Lower lobe of right lung (tissue), 2 donors: ENCODE measurements around the gene C1orf105. TPM values are rescaled to one million over a fixed set of nuclear protein-coding genes. Genes with fewer than 3 reads are reported as not detected.

ENCODE experiments used
- ATAC-seq, 2 donors: fragments of 200-7000 bp; cut with Tn5 transposase; one replicate each; pipeline ENCODE4 v1.9.1; 2020 to 2022; ENCODE audit warnings: mild to moderate bottlenecking in 2 of 2, moderate library complexity in 2 of 2
- DNase-seq: peaks from one replicate; pipeline ENCODE4 v3.0.0-alpha.2; 2020
- H3K27ac ChIP-seq: fragments of 200-600 bp; one replicate; pipeline ENCODE4 v1.8.0; 2022
- H3K27me3 ChIP-seq: fragments of 200-600 bp; one replicate; pipeline ENCODE4 v1.8.0; 2022; ENCODE audit warnings: low read depth
- H3K36me3 ChIP-seq: fragments of 200-600 bp; one replicate; pipeline ENCODE4 v1.8.0; 2022; ENCODE audit warnings: mild to moderate bottlenecking
- H3K4me1 ChIP-seq: fragments of 200-600 bp; one replicate; pipeline ENCODE4 v1.8.0; 2022
- H3K4me3 ChIP-seq: fragments of 200-600 bp; one replicate; pipeline ENCODE4 v1.8.0; 2022; ENCODE audit warnings: mild to moderate bottlenecking
- H3K9me3 ChIP-seq: fragments of 200-600 bp; one replicate; pipeline ENCODE4 v1.8.0; 2022
- CTCF ChIP-seq: fragments of 200-600 bp; IDR thresholded peaks from one replicate; pipeline ENCODE4 v1.8.0; 2022; ENCODE audit warnings: antibody characterized with exemption, mild to moderate bottlenecking
- intact Hi-C: fragments of 100-400 bp; cut with DNase I; formaldehyde crosslinking; loops from one replicate; pipeline ENCODE4 v1.11.0; 2022
- total RNA-seq: library from RNA; stranded (reverse); fragmentation: NEBNext Ultra II Directional; extraction: Animal tissue kit (Norgen Biotek cat#: 25700); gene quantifications from one replicate; pipeline ENCODE4 v1.2.1, GENCODE V29; 2021
- donor health status: DM: no; HTN: yes; CAD: no; lungs with severe emphysema.

The C1orf105 gene
- total RNA-seq, 1 donor from 2014 or later = not detected

- DNase-seq (no peak), ATAC-seq (no peak)
- Histone ChIP-seq H3K27ac (no peak overlapping the region), H3K36me3 (no peaks in the 10 kb centered on the region), H3K27me3 (no peaks in the 10 kb centered on the region), H3K4me1 (peaks cover 28% of the 10 kb centered on the region), H3K4me3 (no peak overlapping the region), H3K9me3 (no peaks in the 10 kb centered on the region)
- intact Hi-C loops = no loop called here
- TF ChIP-seq CTCF = no peak
Observed at GRCh38 chr1:172446547-172446946, 26.1 kb downstream of the C1orf105 start.

- no peak overlapping the region for H3K4me3 ChIP-seq
- H3K27me3 ChIP-seq = no peaks in the 10 kb centered on the region
- TF ChIP-seq CTCF = no peak
- H3K4me1 ChIP-seq = peaks cover 24% of the 10 kb centered on the region
- H3K9me3 ChIP-seq = no peaks in the 10 kb centered on the region
- ATAC-seq = no peak
- no peak overlapping the region for H3K27ac ChIP-seq
- intact Hi-C loops = no loop called here
- DNase-seq = no peak
- H3K36me3 ChIP-seq = no peaks in the 10 kb centered on the region
Observed at GRCh38 chr1:172447641-172448040, 27.2 kb downstream of the C1orf105 start.

GRCh38 chr1:172448995-172449584, 28.6 kb downstream of the C1orf105 start:
- DNase-seq = no peak
- H3K36me3 ChIP-seq = no peaks in the 10 kb centered on the region
- H3K4me1 ChIP-seq = peaks cover 18% of the 10 kb centered on the region
- ATAC-seq = no peak
- H3K9me3 ChIP-seq = no peaks in the 10 kb centered on the region
- TF ChIP-seq CTCF = no peak
- no peak overlapping the region for H3K4me3 ChIP-seq
- intact Hi-C loops = no loop called here
- no peak overlapping the region for H3K27ac ChIP-seq
- no peaks in the 10 kb centered on the region for H3K27me3 ChIP-seq

GRCh38 chr1:172449585-172450523, 29.4 kb downstream of the C1orf105 start:
- peak; percentile 90 to 91 for ATAC-seq
- peak; percentile 73 for DNase-seq
- H3K36me3 ChIP-seq = no peaks in the 10 kb centered on the region
- peak; percentile 84 for TF ChIP-seq CTCF
- peaks cover 18% of the 10 kb centered on the region for H3K4me1 ChIP-seq
- H3K4me3 ChIP-seq = no peak overlapping the region
- no peaks in the 10 kb centered on the region for H3K9me3 ChIP-seq
- H3K27ac ChIP-seq = no peak overlapping the region
- intact Hi-C loops = no loop called here
- H3K27me3 ChIP-seq = no peaks in the 10 kb centered on the region

- intact Hi-C loops = no loop called here
- no peaks in the 10 kb centered on the region for H3K9me3 ChIP-seq
- H3K4me1 ChIP-seq = peaks cover 18% of the 10 kb centered on the region
- no peak overlapping the region for H3K4me3 ChIP-seq
- H3K36me3 ChIP-seq = no peaks in the 10 kb centered on the region
- H3K27ac ChIP-seq = no peak overlapping the region
- DNase-seq (no peak), ATAC-seq (peak in 1 of 2 donors; percentile 3)
- no peak for TF ChIP-seq CTCF
- H3K27me3 ChIP-seq = no peaks in the 10 kb centered on the region
Observed at GRCh38 chr1:172450524-172450885, 30.0 kb downstream of the C1orf105 start.
